ENCODE measurements around the gene OLFM1. TPM values are rescaled to one million over a fixed set of nuclear protein-coding genes. Genes with fewer than 3 reads are reported as not detected.
A peak's percentile ranks its signal among the peaks of the same experiment; 100 is the strongest.

OLFM1 gene
- total and polyA plus RNA-seq, 5 donors from 2014 or later = not detected

DNA sequence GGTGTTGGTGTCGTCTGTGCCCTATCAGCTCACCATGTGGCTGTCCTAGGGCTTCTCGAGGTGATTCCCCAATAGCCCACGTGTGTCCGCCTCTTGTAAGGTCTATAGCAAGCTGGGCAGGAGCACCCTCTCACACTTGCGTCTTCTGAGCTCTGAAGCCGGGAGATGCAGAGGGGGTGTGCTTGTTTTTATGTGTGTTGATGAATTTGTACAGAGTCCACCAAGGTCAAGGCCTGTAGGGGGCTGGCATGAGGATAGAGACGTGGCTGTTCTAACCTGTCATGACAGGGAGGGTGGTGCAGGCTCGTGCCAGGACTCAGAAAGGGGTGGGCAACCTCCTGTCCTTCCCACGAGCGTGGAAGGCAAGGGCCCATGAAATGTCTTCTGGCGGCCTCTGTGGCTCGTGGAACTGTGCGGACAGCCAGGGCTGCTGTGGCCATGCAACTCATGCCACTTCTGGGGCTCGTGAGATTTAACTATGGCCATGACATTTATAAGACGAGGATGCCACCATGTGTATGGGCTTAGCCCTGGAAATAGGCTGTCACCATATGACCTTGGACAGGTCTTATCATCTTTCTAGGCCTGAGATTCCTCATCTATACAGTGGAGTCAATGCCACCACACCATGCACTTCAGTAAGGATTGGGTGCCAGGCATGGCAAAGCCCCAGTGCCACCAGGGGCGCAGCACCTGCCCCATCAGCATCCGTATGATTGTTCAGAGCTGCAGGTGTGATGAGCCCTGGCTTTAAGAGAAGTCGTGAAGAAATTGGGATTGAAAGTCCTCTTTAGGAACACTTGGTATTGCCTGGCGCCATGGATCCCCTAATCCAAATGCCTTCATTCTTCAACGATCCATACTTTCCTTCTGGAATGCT lies 2.3 kb upstream of the OLFM1 start:
- Mint-ChIP-seq H3K4me3 (no peak overlapping the region), H3K27ac (no peak overlapping the region), H3K36me3 (no peaks in the 10 kb centered on the region), H3K9me3 (peaks cover 0 to 2% (median 0%) of the 10 kb centered on the region in 7 donors), H3K4me1 (peaks cover 0 to 11% (median 0%) of the 10 kb centered on the region in 4 donors), H3K27me3 (peaks cover 33% of the 10 kb centered on the region)
- Histone ChIP-seq H3K4me1 (ENCODE audit: control insufficient read depth, insufficient read depth, low read length, poor library complexity, severe bottlenecking) (no peaks in the 10 kb centered on the region), H3K9me3 (ENCODE audit: control insufficient read depth in 2 of 2, low read length in 2 of 2) (no peaks in the 10 kb centered on the region), H3K27ac (ENCODE audit: insufficient read depth, low read length, poor library complexity, severe bottlenecking) (no peak overlapping the region), H3K36me3 (ENCODE audit: control insufficient read depth, insufficient read depth, low read length) (no peaks in the 10 kb centered on the region), H3K27me3 (ENCODE audit: control insufficient read depth, insufficient read depth, low read length) (no peaks in the 10 kb centered on the region), H3K4me3 (ENCODE audit: low read depth, low read length) (no peak overlapping the region)
- no peak for ATAC-seq (ENCODE audit: low read depth in 2 of 2)
- no peak for DNase-seq

DNA sequence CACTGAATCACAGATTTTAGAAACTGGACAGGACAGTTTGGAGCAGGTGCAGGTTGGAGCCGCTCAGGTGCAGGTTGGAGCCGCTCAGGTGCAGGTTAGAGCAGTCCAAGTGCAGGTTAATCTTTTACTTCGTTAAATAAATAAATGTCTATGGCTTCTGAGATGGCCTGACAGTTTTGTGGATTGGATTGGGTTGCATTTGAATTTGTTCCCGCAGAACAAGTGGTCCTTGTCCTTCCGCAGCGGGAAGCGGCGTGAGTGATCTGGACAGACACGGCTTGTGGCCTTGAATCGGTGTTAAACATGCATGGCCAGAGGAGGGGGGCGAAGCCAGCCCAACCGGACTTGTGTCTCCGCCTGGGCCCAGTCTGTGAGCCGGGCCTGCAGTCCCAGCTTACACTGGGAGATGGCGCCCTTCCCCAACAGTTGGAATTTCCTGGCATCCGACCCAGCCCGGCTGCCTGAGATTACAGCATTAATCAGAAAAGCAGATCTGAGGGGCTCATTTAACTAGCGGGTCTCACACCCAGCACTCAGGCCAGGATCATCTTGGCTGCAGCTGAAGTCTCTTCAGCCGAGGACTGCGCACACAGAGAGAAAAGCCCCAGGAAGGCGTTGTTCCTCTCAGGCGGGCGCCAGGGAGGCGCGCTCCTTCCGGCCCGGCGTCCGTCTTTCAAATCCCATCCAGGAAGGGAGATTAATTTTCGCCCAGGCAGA lies 1.5 kb upstream of the OLFM1 start:
- H3K27me3 Mint-ChIP-seq = peaks cover 33% of the 10 kb centered on the region
- no peak overlapping the region for H3K4me3 ChIP-seq (ENCODE audit: low read depth, low read length)
- H3K4me1 ChIP-seq (ENCODE audit: control insufficient read depth, insufficient read depth, low read length, poor library complexity, severe bottlenecking) = no peaks in the 10 kb centered on the region
- H3K4me3 Mint-ChIP-seq = peak overlapping the region in 1 of 4 donors; percentile 22
- DNase-seq (peak in 1 of 3 donors; percentile 36), ATAC-seq (ENCODE audit: low read depth in 2 of 2) (no peak)
- peaks cover 0 to 11% (median 0%) of the 10 kb centered on the region in 4 donors for H3K4me1 Mint-ChIP-seq
- H3K36me3 ChIP-seq (ENCODE audit: control insufficient read depth, insufficient read depth, low read length) = no peaks in the 10 kb centered on the region
- H3K9me3 Mint-ChIP-seq = peaks cover 0 to 2% (median 0%) of the 10 kb centered on the region in 7 donors
- H3K27ac ChIP-seq (ENCODE audit: insufficient read depth, low read length, poor library complexity, severe bottlenecking) = no peak overlapping the region
- H3K36me3 Mint-ChIP-seq = no peaks in the 10 kb centered on the region
- no peaks in the 10 kb centered on the region for H3K9me3 ChIP-seq (ENCODE audit: control insufficient read depth in 2 of 2, low read length in 2 of 2)
- no peaks in the 10 kb centered on the region for H3K27me3 ChIP-seq (ENCODE audit: control insufficient read depth, insufficient read depth, low read length)
- peak overlapping the region in 1 of 3 donors; percentile 28 for H3K27ac Mint-ChIP-seq

DNA sequence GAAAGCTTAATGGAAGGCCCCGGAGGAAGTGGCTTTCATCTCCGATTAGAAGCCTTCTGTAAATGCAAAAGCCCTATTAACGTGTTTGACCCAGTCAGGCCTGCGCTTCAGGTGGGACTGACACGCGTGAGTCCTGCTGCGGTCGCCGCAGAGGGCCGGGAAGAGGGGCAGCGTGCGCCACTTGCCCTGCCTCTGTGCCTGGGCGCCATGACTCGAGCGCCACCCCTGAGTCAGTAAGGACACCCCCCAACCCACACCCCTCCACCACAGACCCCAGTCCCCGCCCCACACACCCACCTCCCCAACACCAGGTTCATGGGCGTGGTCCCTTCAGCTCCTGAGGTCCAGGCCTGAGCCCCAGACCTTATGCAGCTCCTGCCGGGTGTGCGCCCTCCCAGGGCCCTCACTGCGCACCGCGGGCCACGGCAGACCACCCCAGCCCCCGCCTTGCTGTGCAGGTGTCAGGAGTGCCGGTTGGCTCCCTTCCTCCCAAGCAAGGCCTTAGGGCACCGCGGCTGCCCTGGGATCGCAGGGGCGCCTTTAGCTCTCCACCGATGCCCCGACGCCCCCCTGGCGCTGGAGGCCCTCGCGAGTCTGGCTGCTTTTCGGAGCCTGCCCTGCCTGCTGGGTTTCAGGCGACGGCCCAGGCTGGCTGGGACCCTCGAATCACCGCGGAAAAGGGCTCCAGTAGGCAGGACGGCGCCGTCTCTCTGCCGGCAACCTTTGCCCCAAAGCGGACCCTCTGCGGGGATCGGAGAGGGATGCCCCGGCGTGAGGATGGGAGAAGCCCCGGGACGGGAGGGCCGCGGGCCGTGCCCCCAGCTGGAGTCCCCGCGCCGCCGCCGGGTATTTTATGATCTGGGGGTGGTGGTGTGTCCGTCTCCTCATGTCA lies 625 bp upstream of the OLFM1 start:
- Mint-ChIP-seq H3K27me3 (peaks cover 33% of the 10 kb centered on the region), H3K36me3 (no peaks in the 10 kb centered on the region), H3K4me3 (no peak overlapping the region), H3K9me3 (peaks cover 0 to 2% (median 0%) of the 10 kb centered on the region in 7 donors), H3K27ac (no peak overlapping the region), H3K4me1 (peaks cover 0 to 11% (median 0%) of the 10 kb centered on the region in 4 donors)
- no peak overlapping the region for H3K27ac ChIP-seq (ENCODE audit: insufficient read depth, low read length, poor library complexity, severe bottlenecking)
- no peaks in the 10 kb centered on the region for H3K36me3 ChIP-seq (ENCODE audit: control insufficient read depth, insufficient read depth, low read length)
- H3K27me3 ChIP-seq (ENCODE audit: control insufficient read depth, insufficient read depth, low read length) = no peaks in the 10 kb centered on the region
- no peak overlapping the region for H3K4me3 ChIP-seq (ENCODE audit: low read depth, low read length)
- H3K4me1 ChIP-seq (ENCODE audit: control insufficient read depth, insufficient read depth, low read length, poor library complexity, severe bottlenecking) = no peaks in the 10 kb centered on the region
- H3K9me3 ChIP-seq (ENCODE audit: control insufficient read depth in 2 of 2, low read length in 2 of 2) = no peaks in the 10 kb centered on the region
- no peak for ATAC-seq (ENCODE audit: low read depth in 2 of 2)
- DNase-seq = no peak

DNA sequence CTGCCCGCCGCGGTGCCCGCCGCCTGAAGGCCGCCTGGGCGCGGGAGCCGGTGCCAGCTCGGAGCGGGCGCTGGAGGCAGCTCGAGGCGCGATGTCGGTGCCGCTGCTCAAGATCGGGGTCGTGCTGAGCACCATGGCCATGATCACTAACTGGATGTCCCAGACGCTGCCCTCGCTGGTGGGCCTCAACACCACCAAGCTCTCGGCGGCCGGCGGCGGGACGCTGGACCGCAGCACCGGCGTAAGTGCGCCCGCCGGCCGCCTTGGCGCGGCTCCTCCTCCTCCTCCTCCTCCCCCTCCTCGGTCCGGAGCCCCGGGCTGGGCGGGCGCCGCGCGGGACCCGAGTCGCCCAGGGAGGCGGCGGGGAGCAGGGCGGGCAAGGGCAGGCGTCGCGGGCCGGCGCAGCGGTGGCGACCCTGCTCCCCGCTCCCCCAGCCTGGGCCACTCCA lies 455 bp downstream of the OLFM1 start:
- ATAC-seq (ENCODE audit: low read depth in 2 of 2) (no peak), DNase-seq (no peak)
- Histone ChIP-seq H3K9me3 (ENCODE audit: control insufficient read depth in 2 of 2, low read length in 2 of 2) (no peaks in the 10 kb centered on the region), H3K36me3 (ENCODE audit: control insufficient read depth, insufficient read depth, low read length) (no peaks in the 10 kb centered on the region), H3K4me1 (ENCODE audit: control insufficient read depth, insufficient read depth, low read length, poor library complexity, severe bottlenecking) (no peaks in the 10 kb centered on the region), H3K27ac (ENCODE audit: insufficient read depth, low read length, poor library complexity, severe bottlenecking) (no peak overlapping the region), H3K4me3 (ENCODE audit: low read depth, low read length) (no peak overlapping the region), H3K27me3 (ENCODE audit: control insufficient read depth, insufficient read depth, low read length) (no peaks in the 10 kb centered on the region)
- Mint-ChIP-seq H3K36me3 (no peaks in the 10 kb centered on the region), H3K27ac (no peak overlapping the region), H3K9me3 (peaks cover 0 to 2% (median 0%) of the 10 kb centered on the region in 7 donors), H3K27me3 (peaks cover 33% of the 10 kb centered on the region), H3K4me3 (no peak overlapping the region), H3K4me1 (peaks cover 0 to 11% (median 0%) of the 10 kb centered on the region in 4 donors)

DNA sequence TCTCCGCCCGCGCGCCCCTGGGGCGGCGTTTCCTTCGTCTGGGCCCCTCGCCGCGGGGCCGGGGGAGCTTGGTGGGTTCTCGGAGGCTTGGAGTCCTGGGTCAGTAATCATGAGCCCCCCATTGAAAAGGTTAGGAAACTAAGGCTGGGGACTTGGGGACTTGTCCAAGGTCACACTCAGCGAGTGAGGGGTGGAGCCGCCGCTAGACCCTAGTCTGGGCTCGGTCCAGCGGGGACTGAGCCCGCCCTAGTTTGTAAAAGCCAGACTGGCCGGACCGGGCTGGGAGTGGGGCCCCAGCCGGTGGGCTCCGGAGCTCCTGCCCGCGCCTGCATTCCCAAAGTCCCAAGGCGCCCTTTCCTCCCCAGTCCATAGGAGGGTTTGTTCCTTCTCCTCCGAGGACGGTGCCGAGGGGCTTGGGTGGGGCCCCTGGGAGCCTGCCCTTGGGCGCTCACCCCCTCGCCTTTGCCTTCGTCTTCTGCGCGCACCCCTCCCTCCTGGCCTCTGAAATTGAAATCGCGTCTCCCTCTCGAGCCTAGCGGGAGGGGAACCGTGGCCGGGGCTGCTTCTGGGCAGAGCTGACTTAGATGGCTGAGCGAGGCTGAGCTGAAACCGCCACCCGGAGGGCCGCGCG lies 995 bp downstream of the OLFM1 start:
- Mint-ChIP-seq H3K27ac (no peak overlapping the region), H3K4me1 (peaks cover 0 to 11% (median 0%) of the 10 kb centered on the region in 4 donors), H3K27me3 (peaks cover 33% of the 10 kb centered on the region), H3K9me3 (peaks cover 0 to 2% (median 0%) of the 10 kb centered on the region in 7 donors), H3K36me3 (no peaks in the 10 kb centered on the region), H3K4me3 (no peak overlapping the region)
- no peaks in the 10 kb centered on the region for H3K4me1 ChIP-seq (ENCODE audit: control insufficient read depth, insufficient read depth, low read length, poor library complexity, severe bottlenecking)
- H3K9me3 ChIP-seq (ENCODE audit: control insufficient read depth in 2 of 2, low read length in 2 of 2) = no peaks in the 10 kb centered on the region
- ATAC-seq (ENCODE audit: low read depth in 2 of 2) (no peak), DNase-seq (no peak)
- no peaks in the 10 kb centered on the region for H3K27me3 ChIP-seq (ENCODE audit: control insufficient read depth, insufficient read depth, low read length)
- H3K4me3 ChIP-seq (ENCODE audit: low read depth, low read length) = no peak overlapping the region
- no peaks in the 10 kb centered on the region for H3K36me3 ChIP-seq (ENCODE audit: control insufficient read depth, insufficient read depth, low read length)
- H3K27ac ChIP-seq (ENCODE audit: insufficient read depth, low read length, poor library complexity, severe bottlenecking) = no peak overlapping the region

DNA sequence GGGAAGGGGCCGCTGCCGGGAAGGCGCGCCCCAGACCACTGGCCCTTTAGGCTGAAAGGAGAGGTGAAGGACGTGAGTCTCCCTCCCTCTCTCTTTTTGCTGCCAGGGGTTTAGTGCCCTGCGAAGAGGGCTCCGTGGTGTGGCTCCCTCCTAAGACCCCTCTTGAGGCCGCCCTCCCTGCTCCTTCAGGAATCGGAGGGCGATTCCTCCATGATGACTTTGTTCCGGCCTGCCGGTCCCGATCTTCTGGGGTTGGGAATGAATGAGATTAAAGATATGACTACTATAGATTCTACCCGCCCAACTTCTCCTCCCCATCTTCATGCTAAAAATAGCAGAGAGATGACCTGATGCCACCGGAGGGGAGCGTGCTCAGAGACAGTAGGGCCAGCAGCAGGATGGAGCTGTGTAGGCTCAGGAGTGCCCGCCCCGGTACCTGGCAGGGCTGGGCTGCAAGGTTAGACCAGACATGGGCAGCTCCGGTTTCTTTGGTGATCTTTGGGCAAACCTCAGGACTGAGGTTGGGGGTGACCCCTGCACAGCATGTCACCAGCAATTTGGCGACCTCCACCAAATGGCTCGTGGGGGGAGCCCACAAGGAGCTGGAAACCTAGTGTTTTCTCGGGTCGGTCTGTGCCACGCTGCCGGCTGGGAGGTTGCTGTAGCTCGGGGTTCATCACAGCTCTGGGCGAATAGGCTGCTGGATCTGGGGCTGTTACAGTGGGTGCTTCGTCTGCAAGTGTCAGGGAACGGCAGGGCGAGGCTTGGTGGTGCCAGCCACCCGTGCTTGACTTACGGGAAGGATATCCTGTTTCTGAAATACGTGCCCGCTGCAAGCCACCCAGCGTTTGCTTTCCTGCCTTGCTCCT lies 1.7 kb downstream of the OLFM1 start:
- Histone ChIP-seq H3K27ac (ENCODE audit: insufficient read depth, low read length, poor library complexity, severe bottlenecking) (no peak overlapping the region), H3K4me3 (ENCODE audit: low read depth, low read length) (no peak overlapping the region), H3K27me3 (ENCODE audit: control insufficient read depth, insufficient read depth, low read length) (no peaks in the 10 kb centered on the region), H3K4me1 (ENCODE audit: control insufficient read depth, insufficient read depth, low read length, poor library complexity, severe bottlenecking) (no peaks in the 10 kb centered on the region), H3K9me3 (ENCODE audit: control insufficient read depth in 2 of 2, low read length in 2 of 2) (no peaks in the 10 kb centered on the region), H3K36me3 (ENCODE audit: control insufficient read depth, insufficient read depth, low read length) (no peaks in the 10 kb centered on the region)
- no peak for ATAC-seq (ENCODE audit: low read depth in 2 of 2)
- no peak for DNase-seq
- Mint-ChIP-seq H3K27me3 (peaks cover 32% of the 10 kb centered on the region), H3K27ac (no peak overlapping the region), H3K36me3 (no peaks in the 10 kb centered on the region), H3K9me3 (peaks cover 0 to 2% (median 0%) of the 10 kb centered on the region in 7 donors), H3K4me1 (peaks cover 0 to 10% (median 0%) of the 10 kb centered on the region in 4 donors), H3K4me3 (peak overlapping the region in 1 of 4 donors; percentile 21)

Measured in CD4-positive, CD25-positive, alpha-beta regulatory T cell (primary cell).